H7 (cell line): Measurements from ENCODE around the gene MKRN2OS. TPM values are rescaled to one million over a fixed set of nuclear protein-coding genes. Genes with fewer than 3 reads are reported as not detected.
A peak's percentile ranks its signal among the peaks of the same experiment; 100 is the strongest.

Source experiments
- DNase-seq: peaks from one replicate; pipeline ENCODE4 v3.0.0; 2012
- H3K27me3 ChIP-seq: 2 replicates; pipeline ENCODE4 v1.6.0; 2011; ENCODE audit warnings: mild to moderate bottlenecking, low read length; ENCODE audit not compliant: control insufficient read depth, insufficient read depth
- H3K36me3 ChIP-seq: replicated peaks from 2 replicates; pipeline ENCODE4 v1.5.1; 2011; ENCODE audit warnings: low read length; ENCODE audit not compliant: control insufficient read depth, insufficient read depth
- H3K4me3 ChIP-seq: 2 replicates; pipeline ENCODE4 v1.5.1; 2011; ENCODE audit warnings: low read depth, mild to moderate bottlenecking, control low read depth, low read length, moderate library complexity; ENCODE audit not compliant: insufficient read depth
- total RNA-seq: library from RNA; depleted of rRNA; stranded (reverse); fragments of >200 nt; shearing (Covaris generic); gene quantifications from 2 replicates; pipeline ENCODE4 v1.2.3, GENCODE V29; 2014

MKRN2OS gene
- total RNA-seq, 1 experiment from 2014 or later, result not detected

- Histone ChIP-seq H3K27me3 (no peaks in the 10 kb centered on the region), H3K36me3 (peaks cover 39% of the 10 kb centered on the region), H3K4me3 (no peak overlapping the region)
- no peak for DNase-seq
Observed at GRCh38 chr3:12578742-12579141, 33.4 kb upstream of the MKRN2OS start.

- Histone ChIP-seq H3K27me3 (no peaks in the 10 kb centered on the region), H3K4me3 (no peak overlapping the region), H3K36me3 (peaks cover 36% of the 10 kb centered on the region)
- DNase-seq, result no peak
Observed at GRCh38 chr3:12577379-12577778, 32.1 kb upstream of the MKRN2OS start.

GRCh38 chr3:12574661-12575060 is 29.4 kb upstream of the MKRN2OS start:
- Histone ChIP-seq H3K27me3 (no peaks in the 10 kb centered on the region), H3K36me3 (peaks cover 37% of the 10 kb centered on the region), H3K4me3 (no peak overlapping the region)
- DNase-seq, result no peak

- H3K4me3 ChIP-seq, result no peak overlapping the region
- H3K36me3 ChIP-seq, result peaks cover 40% of the 10 kb centered on the region
- no peak for DNase-seq
- H3K27me3 ChIP-seq, result no peaks in the 10 kb centered on the region
Observed at GRCh38 chr3:12574131-12574530, 28.8 kb upstream of the MKRN2OS start.

GRCh38 chr3:12571986-12572385 is 26.7 kb upstream of the MKRN2OS start:
- Histone ChIP-seq H3K4me3 (no peak overlapping the region), H3K36me3 (peaks cover 40% of the 10 kb centered on the region), H3K27me3 (no peaks in the 10 kb centered on the region)
- no peak for DNase-seq

GRCh38 chr3:12569836-12570235 is 24.5 kb upstream of the MKRN2OS start:
- Histone ChIP-seq H3K27me3 (no peaks in the 10 kb centered on the region), H3K4me3 (no peak overlapping the region), H3K36me3 (peaks cover 32% of the 10 kb centered on the region)
- DNase-seq, result no peak

- Histone ChIP-seq H3K4me3 (no peak overlapping the region), H3K36me3 (peaks cover 22% of the 10 kb centered on the region), H3K27me3 (no peaks in the 10 kb centered on the region)
- DNase-seq, result no peak
Observed at GRCh38 chr3:12568747-12569146, 23.4 kb upstream of the MKRN2OS start.

GRCh38 chr3:12566976-12567375 is 21.7 kb upstream of the MKRN2OS start:
- Histone ChIP-seq H3K4me3 (no peak overlapping the region), H3K36me3 (peaks cover 13% of the 10 kb centered on the region), H3K27me3 (no peaks in the 10 kb centered on the region)
- no peak for DNase-seq

- no peaks in the 10 kb centered on the region for H3K36me3 ChIP-seq
- H3K4me3 ChIP-seq, result no peak overlapping the region
- DNase-seq, result no peak
- H3K27me3 ChIP-seq, result no peaks in the 10 kb centered on the region
Observed at GRCh38 chr3:12562451-12562850, 17.2 kb upstream of the MKRN2OS start.

GRCh38 chr3:12561397-12561796 is 16.1 kb upstream of the MKRN2OS start:
- Histone ChIP-seq H3K36me3 (no peaks in the 10 kb centered on the region), H3K27me3 (no peaks in the 10 kb centered on the region), H3K4me3 (no peak overlapping the region)
- no peak for DNase-seq

- no peak overlapping the region for H3K4me3 ChIP-seq
- DNase-seq, result no peak
Observed at GRCh38 chr3:12560505-12561190, 15.3 kb upstream of the MKRN2OS start.

GRCh38 chr3:12559520-12559919 is 14.2 kb upstream of the MKRN2OS start:
- no peak overlapping the region for H3K4me3 ChIP-seq
- peaks cover under 1% of the 10 kb centered on the region; the same call in 1 of the 2 replicates for H3K27me3 ChIP-seq
- DNase-seq, result peak; percentile 17
- H3K36me3 ChIP-seq, result no peaks in the 10 kb centered on the region

More at GRCh38 chr3:12560505-12561190, 15.3 kb upstream of the MKRN2OS start:
- Histone ChIP-seq H3K36me3 (no peaks in the 10 kb centered on the region), H3K27me3 (no peaks in the 10 kb centered on the region)

- H3K4me3 ChIP-seq, result no peak overlapping the region
Observed at GRCh38 chr3:12558706-12559105, 13.4 kb upstream of the MKRN2OS start.

GRCh38 chr3:12557473-12558100 is 12.3 kb upstream of the MKRN2OS start:
- no peak for DNase-seq
- peak overlapping the region; percentile 93 for H3K4me3 ChIP-seq
- peaks cover 4% of the 10 kb centered on the region; the same call in 1 of the 2 replicates for H3K27me3 ChIP-seq
- no peaks in the 10 kb centered on the region for H3K36me3 ChIP-seq

More at GRCh38 chr3:12558706-12559105, 13.4 kb upstream of the MKRN2OS start:
- Histone ChIP-seq H3K27me3 (peaks cover 4% of the 10 kb centered on the region; the same call in 1 of the 2 replicates), H3K36me3 (no peaks in the 10 kb centered on the region)
- DNase-seq, result no peak
